T47D (cell line): Measurements from ENCODE around the gene TOB1.

Experiments used
- DNase-seq, 2 experiments: peaks; one replicate each; pipeline versions ENCODE4 v3.0.0 to v3.0.0-alpha.2; 2011 to 2012; ENCODE audit warnings: low read depth in 1 of 2, low spot score in 1 of 2
- JUND ChIP-seq: IDR thresholded peaks from 2 replicates; pipeline ENCODE4 v1.6.1; 2012; ENCODE audit warnings: low read depth
- in situ Hi-C: cut with HindIII; loops from 2 replicates; pipeline ENCODE4 v1.10.0; 2016; ENCODE audit warnings: low sequenced_read_pairs, low pct_unique_long_range_greater_than_20kb

TOB1 gene

DNA sequence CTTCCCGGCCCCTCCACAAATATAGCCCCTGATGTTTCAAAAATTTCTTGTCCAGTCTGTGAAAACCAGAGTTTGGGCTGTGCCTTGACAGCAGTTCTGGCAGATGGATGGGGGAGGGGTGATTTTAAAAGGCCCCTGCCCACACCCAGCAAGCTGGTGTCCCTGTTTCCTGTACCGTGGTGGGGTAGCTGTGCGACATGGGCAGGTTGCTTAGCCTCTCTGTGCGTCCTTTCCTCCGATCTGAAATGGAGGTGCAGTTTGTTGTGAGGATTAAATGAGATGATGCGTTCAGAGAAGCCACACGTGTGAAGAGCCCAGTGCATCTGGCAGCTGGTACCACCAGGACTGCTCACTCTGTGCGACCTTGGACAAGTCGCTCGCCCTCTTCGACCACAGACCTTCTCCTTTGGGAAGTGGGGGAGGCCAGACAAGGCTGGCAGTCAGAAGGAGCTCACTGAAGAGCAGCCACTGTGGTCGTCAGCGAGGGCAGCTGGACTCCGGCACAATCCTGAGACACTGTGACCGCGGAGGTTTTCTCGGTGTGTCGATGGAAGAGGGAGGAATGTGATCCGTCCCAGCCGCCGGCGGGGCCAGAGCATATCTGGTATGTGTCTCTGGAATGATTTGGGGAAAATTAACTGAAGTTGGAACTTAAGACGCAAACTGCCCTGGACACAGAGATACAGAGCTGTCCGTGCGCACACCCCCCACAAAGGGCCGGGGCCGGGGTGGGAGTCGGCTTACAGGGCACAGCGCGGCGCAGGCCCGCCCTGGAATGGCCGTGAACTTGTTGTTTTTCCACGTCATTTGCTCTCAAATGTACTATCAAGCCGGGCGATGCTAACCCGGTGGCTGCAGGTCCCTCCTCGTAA, 31.5 kb downstream of the TOB1 start:
- no peak for DNase-seq
- TF ChIP-seq JUND: no peak
- in situ Hi-C loops: no loop called here

DNA sequence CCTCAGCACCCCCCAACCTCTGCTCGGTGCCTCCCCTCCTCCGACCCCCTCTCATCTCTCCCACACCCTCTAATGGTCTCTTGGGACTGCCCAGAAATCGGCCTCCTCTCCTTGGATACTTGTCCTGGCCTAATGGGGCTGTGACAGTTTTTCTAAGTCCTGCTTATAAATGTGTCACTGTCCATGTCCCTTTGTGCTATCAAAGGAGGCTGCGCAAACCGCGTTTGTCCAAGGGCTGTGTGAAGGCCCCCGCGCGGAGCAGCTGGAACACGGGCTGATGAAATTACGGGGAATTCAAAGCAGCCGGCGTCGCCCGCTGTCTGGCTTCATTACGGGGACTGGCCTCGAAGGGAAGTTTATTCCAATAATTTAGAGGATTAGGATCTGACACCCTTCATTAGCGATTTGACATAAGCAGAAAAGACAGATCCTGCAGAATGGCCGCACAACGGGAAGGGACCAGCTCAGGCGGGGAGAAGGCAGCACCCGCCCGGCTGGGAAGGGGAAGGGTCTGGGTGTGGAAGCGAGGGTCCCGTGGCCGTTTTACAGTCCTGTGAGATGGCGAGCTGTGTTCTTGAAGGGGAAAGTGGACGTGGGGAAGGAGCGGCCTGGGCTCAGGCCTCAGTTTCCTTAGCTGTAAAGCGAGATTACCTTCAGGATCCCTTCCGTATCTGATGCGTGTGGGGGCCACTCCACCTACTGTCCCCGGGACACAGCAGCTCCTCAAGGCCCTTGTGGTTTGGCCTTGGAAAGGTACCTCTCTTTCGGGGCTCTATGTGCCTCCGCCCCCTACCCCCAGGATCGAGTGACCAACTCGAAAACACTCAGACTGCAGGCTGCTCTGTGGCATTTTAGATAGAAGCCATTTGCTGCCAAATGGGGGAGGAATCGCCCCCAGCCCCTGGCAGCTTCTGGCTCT, 32.4 kb downstream of the TOB1 start:
- in situ Hi-C loops: no loop called here
- no peak for DNase-seq
- TF ChIP-seq JUND: no peak

DNA sequence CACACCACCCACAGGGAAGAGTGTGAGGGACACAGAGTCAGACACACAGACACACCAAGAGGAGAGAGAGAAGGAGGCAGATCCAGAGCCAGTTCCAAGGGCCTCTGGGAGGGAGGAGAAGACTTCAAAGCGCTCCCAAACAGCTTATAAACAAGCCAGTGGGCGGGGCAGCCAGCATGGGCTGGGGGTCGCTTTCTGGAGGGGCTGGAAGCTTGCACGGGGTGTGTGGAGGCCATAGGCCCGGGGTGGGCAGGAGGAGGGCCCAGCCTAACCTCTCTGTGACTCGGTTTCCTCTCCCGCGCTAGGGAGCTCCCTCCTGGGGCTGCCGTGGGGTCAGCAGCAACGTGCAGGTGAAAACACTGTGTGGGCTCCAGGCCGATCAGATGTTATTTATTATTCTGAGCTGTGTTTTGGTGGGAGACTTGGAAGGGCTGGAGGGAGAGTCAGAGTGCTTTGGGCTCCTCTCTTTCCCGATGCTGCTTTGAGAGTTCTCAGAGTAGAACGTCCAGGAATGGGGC, 33.2 kb downstream of the TOB1 start:
- DNase-seq: no peak
- no peak for TF ChIP-seq JUND
- in situ Hi-C loops: no loop called here

DNA sequence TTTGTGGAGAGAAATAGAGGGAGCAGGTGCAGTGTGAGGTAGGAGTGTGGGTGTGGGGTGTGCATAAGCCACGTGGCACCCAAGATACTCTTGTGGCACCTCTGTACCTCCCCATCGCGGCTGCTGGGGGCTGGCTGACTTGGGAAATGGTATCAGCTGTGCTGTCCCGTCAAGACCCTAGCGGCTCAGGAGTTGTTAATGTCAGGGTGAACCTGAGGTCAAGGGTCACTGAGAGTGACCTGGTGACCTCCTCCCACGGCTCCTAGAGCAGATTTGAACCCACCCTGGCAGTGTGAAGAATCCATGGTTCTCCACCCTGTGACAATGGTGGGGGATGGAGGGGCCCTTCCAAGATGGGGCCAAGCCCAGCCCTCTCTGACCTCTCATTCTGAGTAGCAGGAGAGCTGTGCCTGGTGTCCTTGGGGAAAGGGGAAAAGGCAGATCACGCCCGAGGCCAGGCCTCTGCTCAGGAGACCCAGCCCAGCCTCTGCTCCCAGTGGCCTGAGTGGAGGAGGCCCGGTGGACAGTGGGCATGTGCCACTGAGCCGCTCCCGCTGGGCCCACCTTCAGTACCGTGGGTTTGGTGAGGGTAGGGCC, 33.8 kb downstream of the TOB1 start:
- no peak for TF ChIP-seq JUND
- DNase-seq: no peak
- in situ Hi-C loops: no loop called here

DNA sequence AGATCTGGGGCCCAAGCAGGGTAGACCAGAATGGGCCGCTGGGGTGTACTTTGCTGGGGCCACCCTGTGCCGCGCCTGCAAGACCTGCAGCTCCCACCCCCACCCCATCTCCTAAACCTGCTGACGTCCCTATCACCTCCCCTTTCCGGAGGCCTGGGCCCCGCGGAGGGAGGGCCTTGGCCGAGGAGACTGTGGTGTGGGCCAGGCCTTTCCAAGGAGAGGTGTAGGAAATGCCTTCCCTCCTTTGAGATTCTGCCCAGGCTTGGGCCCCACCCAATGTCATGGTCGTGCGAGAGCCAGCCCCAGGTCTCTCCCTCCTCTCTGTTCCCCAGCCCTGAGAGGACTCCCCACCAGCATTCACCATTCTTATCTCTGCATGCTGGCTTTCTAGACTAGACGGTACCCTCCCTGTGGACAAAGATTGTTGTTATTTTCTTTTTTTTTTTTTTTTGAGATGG, 34.7 kb downstream of the TOB1 start:
- TF ChIP-seq JUND: no peak
- DNase-seq: no peak
- in situ Hi-C loops: no loop called here

DNA sequence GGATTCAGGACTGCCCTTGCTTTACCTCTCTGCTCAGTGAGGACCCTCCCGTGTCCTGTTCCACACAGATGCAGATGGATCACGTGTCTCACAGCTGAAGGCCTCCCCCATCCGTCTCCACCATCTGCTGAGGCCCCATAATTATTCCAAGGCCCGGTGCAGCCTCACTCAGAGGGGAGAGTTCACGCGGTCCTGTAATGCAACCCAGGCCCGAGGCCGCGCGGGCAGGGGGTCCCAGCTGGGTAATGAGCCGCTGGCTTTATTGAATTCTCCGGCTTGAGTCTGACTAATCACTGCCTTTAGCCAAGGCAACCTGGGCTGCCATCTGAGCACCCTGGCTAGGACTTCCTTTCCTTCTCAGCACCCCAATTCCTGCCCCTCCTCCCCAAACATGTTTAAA, 35.2 kb downstream of the TOB1 start:
- no peak for DNase-seq
- in situ Hi-C loops: no loop called here
- TF ChIP-seq JUND: no peak

DNA sequence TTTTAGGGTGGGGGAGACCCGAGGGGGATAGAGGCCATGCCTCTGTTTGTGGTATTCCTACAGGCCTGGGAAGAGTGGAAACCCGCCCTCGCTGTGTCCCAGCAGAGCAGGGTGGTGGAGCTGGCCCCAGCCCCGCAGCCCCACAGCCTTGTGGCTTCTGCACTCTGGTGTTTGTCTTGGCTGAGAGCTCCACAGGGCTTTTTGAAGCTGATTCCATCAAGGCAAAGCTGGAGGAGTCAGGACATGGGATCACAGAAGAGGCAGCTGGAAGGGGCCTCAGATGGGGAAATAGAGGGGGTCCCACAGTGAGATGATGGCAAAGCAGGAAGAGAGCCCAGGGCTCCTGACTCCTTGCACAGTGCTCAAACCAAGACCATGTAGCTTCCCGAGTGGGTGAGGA, 35.8 kb downstream of the TOB1 start:
- DNase-seq: peak in 1 of 2 experiments; percentile 68
- no peak for TF ChIP-seq JUND
- in situ Hi-C loops: no loop called here

DNA sequence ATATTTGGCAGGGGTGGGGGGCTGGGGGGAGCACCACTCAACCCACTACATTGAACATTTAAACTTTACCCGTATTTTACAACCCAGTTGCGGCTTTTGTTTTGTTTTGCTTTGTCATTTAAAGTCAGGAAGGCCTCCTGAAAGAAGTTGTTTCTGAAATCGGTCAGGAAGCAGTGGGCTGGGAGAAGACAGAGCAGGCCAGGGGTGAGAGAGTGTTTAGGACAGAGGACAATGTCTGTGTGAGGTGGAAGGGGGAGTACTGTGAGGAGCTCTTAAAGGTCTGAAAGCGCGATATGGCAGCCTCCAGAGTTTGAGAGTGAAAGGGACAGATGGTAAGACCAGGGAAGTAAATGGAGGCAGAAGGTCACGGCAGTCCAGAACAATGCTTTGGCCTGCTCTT, 36.8 kb downstream of the TOB1 start:
- TF ChIP-seq JUND: no peak
- in situ Hi-C loops: no loop called here
- DNase-seq: no peak

DNA sequence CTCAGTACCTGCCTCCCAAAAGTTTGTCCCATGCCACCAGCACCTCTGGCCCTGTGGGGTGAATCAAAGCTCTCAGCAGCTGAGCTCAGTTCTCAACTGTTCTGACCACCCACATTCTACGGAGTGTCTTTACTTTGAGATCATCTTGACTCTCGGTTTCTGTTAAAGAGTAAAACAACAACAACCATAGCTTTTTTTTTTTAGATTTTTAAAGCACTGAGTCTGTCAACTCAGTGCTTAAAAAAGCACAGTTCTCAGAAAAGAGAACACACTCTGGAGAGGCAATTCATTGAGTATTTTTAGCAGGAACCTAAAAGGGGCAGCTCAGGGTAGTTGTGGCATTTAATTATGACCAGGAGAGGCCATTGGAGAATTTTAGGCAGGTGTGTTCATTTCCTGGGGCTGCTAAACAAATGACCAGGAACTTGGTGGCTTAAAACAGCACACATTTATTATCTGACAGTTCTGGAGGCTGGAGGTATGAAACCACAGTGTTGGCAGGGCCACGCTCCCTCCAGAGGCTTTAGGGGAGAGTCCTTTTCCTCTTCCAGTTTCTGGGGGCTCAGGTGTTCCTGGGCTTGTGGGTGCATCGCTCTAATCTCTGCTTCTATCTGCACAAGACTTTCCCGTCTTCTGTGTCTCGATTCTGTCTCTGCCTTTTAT, 37.5 kb downstream of the TOB1 start:
- TF ChIP-seq JUND: no peak
- in situ Hi-C loops: no loop called here
- no peak for DNase-seq

DNA sequence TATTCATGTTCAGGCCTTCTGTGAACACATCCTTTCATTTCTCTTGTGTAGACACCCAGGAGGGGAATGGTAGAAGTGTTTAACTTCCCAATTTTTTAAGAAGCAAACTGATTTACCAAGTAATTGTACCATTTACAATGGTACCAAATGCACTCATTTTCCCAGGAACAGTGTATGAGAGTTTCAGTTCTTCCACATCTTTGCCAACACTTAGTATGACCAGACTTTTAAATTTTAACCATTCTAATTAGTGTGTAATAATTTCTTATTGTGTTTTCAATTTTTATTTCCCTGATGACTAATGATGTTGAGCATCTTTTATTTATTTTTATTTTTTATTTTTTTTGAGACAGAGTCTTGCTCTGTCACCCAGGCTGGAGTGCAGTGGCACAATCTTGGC, 41.0 kb downstream of the TOB1 start:
- in situ Hi-C loops: no loop called here
- TF ChIP-seq JUND: no peak
- DNase-seq: no peak

DNA sequence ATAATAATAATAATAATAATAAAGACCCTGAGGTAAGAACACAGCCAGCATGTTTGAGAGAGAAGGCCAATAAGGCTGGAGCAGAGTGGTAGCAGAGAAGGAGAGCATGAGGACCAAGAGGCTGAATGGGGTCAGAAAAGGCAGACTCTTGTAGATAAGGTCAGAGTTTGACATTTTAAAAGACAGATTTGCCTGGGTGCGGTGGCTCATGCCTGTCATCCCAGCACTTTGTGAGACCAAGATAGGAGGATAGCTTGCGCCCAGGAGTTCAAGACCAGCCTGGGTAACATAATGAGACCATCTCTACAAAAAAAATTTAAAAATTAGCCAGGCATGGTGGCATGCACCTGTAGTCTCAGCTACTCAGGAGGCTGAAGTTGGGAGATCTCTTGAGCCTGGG, 41.7 kb downstream of the TOB1 start:
- no peak for TF ChIP-seq JUND
- DNase-seq: no peak
- in situ Hi-C loops: no loop called here

DNA sequence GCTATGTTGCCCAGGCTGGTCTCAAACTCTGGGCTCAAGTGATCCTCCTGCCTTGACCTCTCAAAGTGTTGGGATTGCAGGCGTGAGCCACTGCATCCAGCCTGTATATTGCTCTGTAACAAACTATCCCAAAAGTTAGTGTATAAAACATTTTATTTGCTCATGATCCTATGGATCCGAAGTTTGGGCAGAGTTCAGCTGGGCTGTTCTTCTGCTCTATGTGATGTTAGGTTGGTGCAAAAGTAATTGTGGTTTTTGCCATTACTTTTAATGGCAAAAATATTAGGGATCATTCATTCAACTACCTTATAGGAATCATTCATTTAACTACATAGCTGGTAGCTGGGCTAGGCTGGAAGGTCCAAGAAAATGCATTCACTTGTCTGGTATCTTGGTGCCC, 43.6 kb downstream of the TOB1 start:
- DNase-seq: no peak
- no peak for TF ChIP-seq JUND
- in situ Hi-C loops: no loop called here
